ENCODE data around the gene ADCY4. TPM values are rescaled to one million over a fixed set of nuclear protein-coding genes. Genes with fewer than 3 reads are reported as not detected.

The ADCY4 gene
- total RNA-seq, 4 donors from 2014 or later: 13.3 to 40.5 (median 22.6) TPM

GRCh38 chr14:24310646-24311604 lies 23.9 kb downstream of the ADCY4 start, which contains the start of gene LTB4R:
Gene LTB4R (plus strand): TSS chr14:24311502. CDS start chr14:24315652, 4,150 bp downstream.
- H3K9me3 ChIP-seq: no peaks in the 10 kb centered on the region
- H3K27ac ChIP-seq: peak within 1 kb of the TSS; percentile 14 to 87 (median 86)
- ATAC-seq: peak; percentile 89
- WGBS, 2 donors (ENCODE audit: low coverage in 1 of 2): no CpG with 5 or more reads among the region's 99 CpGs
- H3K36me3 ChIP-seq: peaks cover 0 to 20% of the 10 kb centered on the region in 2 donors
- peak within 1 kb of the TSS; percentile 40 to 65 for H3K4me3 ChIP-seq
- peaks cover 16% of the 10 kb centered on the region for H3K27me3 ChIP-seq
- peaks cover 0 to 75% (median 14%) of the 10 kb centered on the region in 3 donors for H3K4me1 ChIP-seq
- peak; percentile 40 for TF ChIP-seq POLR2AphosphoS5 (IDR thresholded peaks at IDR 0.05)
- TF ChIP-seq POLR2A (IDR thresholded peaks at IDR 0.05): peak in 1 of 2 donors; percentile 20
- TF ChIP-seq EP300 (IDR thresholded peaks at IDR 0.05): no peak
- TF ChIP-seq CTCF (IDR thresholded peaks at IDR 0.05): peak in 3 of 4 experiments; percentile 46 to 61 (median 53)

GRCh38 chr14:24310265-24310645 lies 24.6 kb downstream of the ADCY4 start:
- Histone ChIP-seq H3K36me3 (peaks cover 0 to 27% of the 10 kb centered on the region in 2 donors), H3K9me3 (no peaks in the 10 kb centered on the region), H3K4me3 (peak overlapping the region in 1 of 2 donors; percentile 65), H3K27me3 (peaks cover 9% of the 10 kb centered on the region), H3K4me1 (peaks cover 0 to 70% (median 14%) of the 10 kb centered on the region in 3 donors), H3K27ac (peak overlapping the region in 3 of 4 donors; percentile 85 to 87 (median 86))
- no peak for ATAC-seq
- TF ChIP-seq CTCF (IDR thresholded peaks at IDR 0.05) (no peak), POLR2A (IDR thresholded peaks at IDR 0.05) (no peak), EP300 (IDR thresholded peaks at IDR 0.05) (no peak), POLR2AphosphoS5 (IDR thresholded peaks at IDR 0.05) (no peak)
- WGBS, 2 donors (ENCODE audit: low coverage in 1 of 2): 22% methylated on average over 1 of the region's 5 CpGs; no CpG with 5 or more reads in 1 of the 2 donors

GRCh38 chr14:24309538-24310264 lies 25.2 kb downstream of the ADCY4 start, which contains the start of gene LTB4R2:
Gene LTB4R2 (plus strand): TSS chr14:24310140. CDS start chr14:24310665, 525 bp downstream.
- TF ChIP-seq EP300 (IDR thresholded peaks at IDR 0.05) (no peak), POLR2A (IDR thresholded peaks at IDR 0.05) (no peak), CTCF (IDR thresholded peaks at IDR 0.05) (no peak), POLR2AphosphoS5 (IDR thresholded peaks at IDR 0.05) (no peak)
- Histone ChIP-seq H3K4me1 (peaks cover 0 to 70% (median 14%) of the 10 kb centered on the region in 3 donors), H3K4me3 (peak within 1 kb of the TSS; percentile 40 to 65), H3K27ac (peak within 1 kb of the TSS; percentile 14 to 87 (median 86)), H3K27me3 (peaks cover 4% of the 10 kb centered on the region), H3K36me3 (peaks cover 0 to 33% of the 10 kb centered on the region in 2 donors), H3K9me3 (no peaks in the 10 kb centered on the region)
- ATAC-seq: no peak
- 60% methylated on average over 4 of the region's 5 CpGs; no CpG with 5 or more reads in 1 of the 2 donors for WGBS, 2 donors (ENCODE audit: low coverage in 1 of 2)

GRCh38 chr14:24308342-24309124 lies 26.3 kb downstream of the ADCY4 start:
- Histone ChIP-seq H3K36me3 (peaks cover 0 to 44% of the 10 kb centered on the region in 2 donors), H3K27ac (no peak overlapping the region), H3K4me1 (peaks cover 0 to 58% (median 14%) of the 10 kb centered on the region in 3 donors), H3K27me3 (no peaks in the 10 kb centered on the region), H3K9me3 (no peaks in the 10 kb centered on the region), H3K4me3 (no peak overlapping the region)
- WGBS, 2 donors (ENCODE audit: low coverage in 1 of 2): 64 to 83% methylated on average over 3 to 7 of the region's 7 CpGs
- no peak for ATAC-seq
- TF ChIP-seq POLR2A (IDR thresholded peaks at IDR 0.05): no peak
- TF ChIP-seq EP300 (IDR thresholded peaks at IDR 0.05): no peak
- no peak for TF ChIP-seq CTCF (IDR thresholded peaks at IDR 0.05)
- no peak for TF ChIP-seq POLR2AphosphoS5 (IDR thresholded peaks at IDR 0.05)

All from gastroesophageal sphincter (tissue), 4 donors.